HG02610 (cell line): ENCODE measurements around the gene C19orf38.
"Not testable (repeated sequence)": the region's sequence is repeated elsewhere in the genome, so short reads cannot be mapped to it uniquely, and the experiment has no call there.

ENCODE experiments used
- ATAC-seq: cut with Tn5 transposase; IDR thresholded peaks from one replicate; pipeline ENCODE4 v1.9.1; 2021; ENCODE audit warnings: mild to moderate bottlenecking, moderate library complexity; ENCODE audit not compliant: unreplicated experiment

The C19orf38 gene

GRCh38 chr19:10846500-10847202 lies 1.6 kb upstream of the C19orf38 start:
- no peak for ATAC-seq

- no peak for ATAC-seq
These were observed 2.4 kb downstream of the C19orf38 start for GRCh38 chr19:10850631-10851030.

- ATAC-seq: no peak
These were observed 4.0 kb downstream of the C19orf38 start for GRCh38 chr19:10852098-10852800.

GRCh38 chr19:10852941-10853340 lies 4.7 kb downstream of the C19orf38 start:
- no peak for ATAC-seq

- ATAC-seq: no peak
These were observed 6.3 kb downstream of the C19orf38 start for GRCh38 chr19:10854350-10855089.

- no peak for ATAC-seq
These were observed 7.8 kb downstream of the C19orf38 start for GRCh38 chr19:10855879-10856522.

- not testable (repeated sequence) for ATAC-seq
These were observed 8.7 kb downstream of the C19orf38 start for GRCh38 chr19:10856899-10857298.

- ATAC-seq: no peak
These were observed 10.1 kb downstream of the C19orf38 start for GRCh38 chr19:10858204-10858828.

GRCh38 chr19:10861103-10861651 lies 13.0 kb downstream of the C19orf38 start:
- ATAC-seq: no peak

GRCh38 chr19:10862561-10863106 lies 14.4 kb downstream of the C19orf38 start:
- ATAC-seq: no peak

- no peak for ATAC-seq
These were observed 15.0 kb downstream of the C19orf38 start for GRCh38 chr19:10863107-10863717.

- ATAC-seq: no peak
These were observed 16.3 kb downstream of the C19orf38 start for GRCh38 chr19:10864538-10864899.

GRCh38 chr19:10866495-10866894 lies 18.3 kb downstream of the C19orf38 start:
- ATAC-seq: no peak

GRCh38 chr19:10868872-10869547 lies 20.8 kb downstream of the C19orf38 start:
- no peak for ATAC-seq

- not testable (repeated sequence) for ATAC-seq
These were observed 21.7 kb downstream of the C19orf38 start for GRCh38 chr19:10869872-10870311.

- no peak for ATAC-seq
These were observed 22.3 kb downstream of the C19orf38 start for GRCh38 chr19:10870501-10870954.

- ATAC-seq: peak; percentile 77
These were observed 22.9 kb downstream of the C19orf38 start, which contains the start of gene CARM1 for GRCh38 chr19:10870955-10871603. Gene CARM1, plus strand, starts transcription at chr19:10871553. Its CDS starts 150 bp downstream, at chr19:10871703.
